IMR-90 (cell line): ENCODE results near the gene NFX1. TPM values are rescaled to one million over a fixed set of nuclear protein-coding genes. Genes with fewer than 3 reads are reported as not detected.

Source experiments
- ATAC-seq: fragments of 200-7000 bp; cut with Tn5 transposase; 2 replicates; pipeline ENCODE4 v1.9.1; 2020; ENCODE audit warnings: low read depth, mild to moderate bottlenecking, moderate library complexity
- BruUV-seq: library from RNA; stranded (reverse); fragments of 400-500 nt; replicated peaks from 2 replicates; lab custom pipeline; 2021; lab: Mats Ljungman, UMichigan
- CTCF ChIA-PET: fragments of 300-600 bp; formaldehyde crosslinking; extraction: SDS; loops from one replicate; lab custom pipeline; 2021; ENCODE audit warnings: antibody characterized with exemption; lab: Yijun Ruan, JAX
- POLR2A ChIA-PET: fragments of 300-600 bp; sonication (Branson Sonifier 250); formaldehyde crosslinking; loops from one replicate; lab custom pipeline; 2022; ENCODE audit warnings: antibody characterized with exemption; ENCODE audit not compliant: unreplicated experiment; lab: Charles Lee
- DNase-seq: peaks from one replicate; pipeline ENCODE4 v3.0.0; 2013
- H2AFZ ChIP-seq: replicated peaks from 2 replicates; pipeline ENCODE3; 2013; ENCODE audit warnings: low read length, mild to moderate bottlenecking; ENCODE audit not compliant: poor library complexity
- H2AK5ac ChIP-seq: 2 replicates; pipeline ENCODE4 v1.6.1; 2013; ENCODE audit warnings: low read depth, low read length, inconsistent platforms
- H2AK9ac ChIP-seq: replicated peaks from 2 replicates; pipeline ENCODE3; 2013; ENCODE audit warnings: mild to moderate bottlenecking, low read depth, low read length, moderate library complexity; ENCODE audit not compliant: poor library complexity
- H2BK120ac ChIP-seq: 2 replicates; pipeline ENCODE4 v1.6.1; 2013; ENCODE audit warnings: low read depth, low read length, inconsistent platforms
- H2BK15ac ChIP-seq: 3 replicates; pipeline ENCODE4 v1.6.1; 2013; ENCODE audit warnings: low read depth, low read length, inconsistent platforms
- H2BK20ac ChIP-seq: 2 replicates; pipeline ENCODE4 v1.6.1; 2013; ENCODE audit warnings: low read depth, mild to moderate bottlenecking, inconsistent platforms, low read length, moderate library complexity
- H2BK5ac ChIP-seq: 2 replicates; pipeline ENCODE4 v1.6.1; 2013; ENCODE audit warnings: mild to moderate bottlenecking, low read depth, low read length, inconsistent platforms; ENCODE audit not compliant: poor library complexity, severe bottlenecking
- H3K14ac ChIP-seq: replicated peaks from 2 replicates; pipeline ENCODE4 v1.6.1; 2013; ENCODE audit warnings: low read depth, low read length, inconsistent platforms
- H3K18ac ChIP-seq: 2 replicates; pipeline ENCODE4 v1.6.1; 2013; ENCODE audit warnings: low read depth, low read length, control low read depth
- H3K23ac ChIP-seq: 2 replicates; pipeline ENCODE4 v1.6.1; 2013; ENCODE audit warnings: low read depth, low read length, inconsistent platforms
- H3K27ac ChIP-seq: 2 replicates; pipeline ENCODE4 v1.5.1; 2013; ENCODE audit warnings: mild to moderate bottlenecking, control low read depth, low read length; ENCODE audit not compliant: insufficient read depth
- H3K27me3 ChIP-seq: 2 replicates; pipeline ENCODE4 v1.6.1; 2013; ENCODE audit warnings: low read length; ENCODE audit not compliant: control insufficient read depth, insufficient read depth
- H3K36me3 ChIP-seq: 2 replicates; pipeline ENCODE4 v1.6.1; 2013; ENCODE audit warnings: low read length, mixed read lengths; ENCODE audit not compliant: control insufficient read depth, insufficient read depth
- H3K4ac ChIP-seq: 2 replicates; pipeline ENCODE4 v1.6.1; 2013; ENCODE audit warnings: low read depth, low read length, inconsistent platforms
- H3K4me1 ChIP-seq: 2 replicates; pipeline ENCODE4 v1.6.1; 2013; ENCODE audit warnings: low read length, mixed read lengths; ENCODE audit not compliant: control insufficient read depth, insufficient read depth
- H3K4me2 ChIP-seq: 2 replicates; pipeline ENCODE4 v1.6.1; 2013; ENCODE audit warnings: low read depth, mild to moderate bottlenecking, control low read depth, low read length, moderate library complexity
- H3K4me3 ChIP-seq: 2 replicates; pipeline ENCODE4 v1.5.1; 2013; ENCODE audit warnings: low read depth, mild to moderate bottlenecking, control low read depth, low read length, moderate library complexity; ENCODE audit not compliant: insufficient read depth
- H3K56ac ChIP-seq: 2 replicates; pipeline ENCODE4 v1.6.1; 2013; ENCODE audit warnings: low read length, inconsistent platforms; ENCODE audit not compliant: insufficient read depth; ENCODE audit errors: extremely low read depth
- H3K79me1 ChIP-seq, 2 experiments: 2 replicates each; pipeline ENCODE4 v1.6.1; 2013; ENCODE audit warnings: low read length in 2 of 2, inconsistent platforms in 1 of 2, low read depth in 1 of 2
- H3K9ac ChIP-seq: 2 replicates; pipeline ENCODE4 v1.6.1; 2013; ENCODE audit warnings: low read depth, low read length, control low read depth
- H3K9me1 ChIP-seq: 2 replicates; pipeline ENCODE4 v1.6.1; 2013; ENCODE audit warnings: low read length, inconsistent platforms; ENCODE audit not compliant: insufficient read depth
- H3K9me3 ChIP-seq: 2 replicates; pipeline ENCODE4 v1.6.1; 2013; ENCODE audit warnings: low read length; ENCODE audit not compliant: control insufficient read depth, insufficient read depth
- H4K20me1 ChIP-seq: 2 replicates; pipeline ENCODE4 v1.6.1; 2013; ENCODE audit warnings: low read length, inconsistent platforms; ENCODE audit not compliant: insufficient read depth
- H4K5ac ChIP-seq: 2 replicates; pipeline ENCODE4 v1.6.1; 2013; ENCODE audit warnings: mild to moderate bottlenecking, low read depth, low read length, control low read depth
- H4K8ac ChIP-seq, 2 experiments: 2 replicates each; pipeline ENCODE4 v1.6.1; 2013; ENCODE audit warnings: low read depth in 2 of 2, low read length in 2 of 2, control low read depth in 1 of 2, inconsistent platforms in 1 of 2
- H4K91ac ChIP-seq: 2 replicates; pipeline ENCODE4 v1.6.1; 2013; ENCODE audit warnings: low read depth, low read length, inconsistent platforms; ENCODE audit not compliant: insufficient read depth
- BHLHE40 ChIP-seq: fragments of 150-350 bp; IDR thresholded peaks from 2 replicates; pipeline ENCODE4 v1.6.1; 2016; ENCODE audit warnings: mild to moderate bottlenecking, low read depth, low read length
- CEBPB ChIP-seq: IDR thresholded peaks from 2 replicates; pipeline ENCODE4 v1.6.1; 2012; ENCODE audit warnings: low read depth, low read length, improper control_type of control experiment
- CHD1 ChIP-seq: IDR thresholded peaks from 2 replicates; pipeline ENCODE4 v1.6.1; 2012; ENCODE audit warnings: low read depth, low read length, improper control_type of control experiment
- FOS ChIP-seq: fragments of 150-350 bp; IDR thresholded peaks from 2 replicates; pipeline ENCODE4 v1.6.1; 2016; ENCODE audit warnings: low read depth, low read length
- MAFK ChIP-seq: IDR thresholded peaks from 2 replicates; pipeline ENCODE4 v1.6.1; 2012; ENCODE audit warnings: low read depth, low read length, improper control_type of control experiment
- MAZ ChIP-seq: IDR thresholded peaks from 2 replicates; pipeline ENCODE4 v1.6.1; 2012; ENCODE audit warnings: low read depth, mild to moderate bottlenecking, low read length, improper control_type of control experiment, moderate library complexity, borderline replicate concordance
- MXI1 ChIP-seq: IDR thresholded peaks from 2 replicates; pipeline ENCODE4 v1.6.1; 2012; ENCODE audit warnings: low read depth, mild to moderate bottlenecking, low read length, moderate library complexity, borderline replicate concordance
- NFE2L2 ChIP-seq: fragments of 150-350 bp; IDR thresholded peaks from 2 replicates; pipeline ENCODE4 v1.6.1; 2016; ENCODE audit warnings: low read depth, mild to moderate bottlenecking, low read length
- POLR2A ChIP-seq: IDR thresholded peaks from 2 replicates; pipeline ENCODE4 v1.6.1; 2012; ENCODE audit warnings: mild to moderate bottlenecking, low read depth, low read length
- RAD21 ChIP-seq: IDR thresholded peaks from 2 replicates; pipeline ENCODE4 v1.6.1; 2012; ENCODE audit warnings: low read length, improper control_type of control experiment
- RCOR1 ChIP-seq: IDR thresholded peaks from 2 replicates; pipeline ENCODE4 v1.6.1; 2012; ENCODE audit warnings: mild to moderate bottlenecking, low read length, improper control_type of control experiment; ENCODE audit not compliant: insufficient replicate concordance
- RFX5 ChIP-seq: IDR thresholded peaks from 2 replicates; pipeline ENCODE4 v1.8.0; 2012; ENCODE audit warnings: low read depth, mild to moderate bottlenecking, low read length, moderate library complexity
- SMC3 ChIP-seq: fragments of 150-350 bp; IDR thresholded peaks from 2 replicates; pipeline ENCODE4 v1.6.1; 2016; ENCODE audit warnings: low read depth, mild to moderate bottlenecking, antibody characterized with exemption, low read length, moderate library complexity
- WGBS, 2 experiments: methylation state at CpG; one replicate each; pipeline versions ENCODE4 v1.1.5 to v1.1.7; 2013; ENCODE audit warnings: missing lambda C conversion rate in 2 of 2; ENCODE audit not compliant: insufficient read length in 1 of 2; ENCODE audit errors: extremely low coverage in 2 of 2; 5-methylcytosine and 5-hydroxymethylcytosine counted together
- dilution Hi-C: fragments of 300-500 bp; cut with HindIII; formaldehyde crosslinking; loops from one replicate; pipeline ENCODE4 v1.14.3; 2018; ENCODE audit warnings: low sequenced_read_pairs; ENCODE audit not compliant: unreplicated experiment
- in situ Hi-C: fragments of 300-500 bp; cut with MboI; formaldehyde crosslinking; loops from 3 replicates; pipeline ENCODE4 v1.14.3; 2019; ENCODE audit warnings: low sequenced_read_pairs, inconsistent platforms, mixed read lengths
- intact Hi-C: fragments of 100-400 bp; cut with micrococcal nuclease; formaldehyde crosslinking; loops from 2 replicates; pipeline ENCODE4 v1.10.0; 2022
- polyA plus RNA-seq, 3 experiments: library from polyadenylated mRNA; depleted of rRNA; stranded (reverse); fragments of >200 nt; gene quantifications; 2 replicates each; pipeline ENCODE4 v1.2.3, GENCODE V29; 2012; ENCODE audit warnings: low replicate concordance in 1 of 3
- total RNA-seq: library from RNA; depleted of rRNA; stranded (reverse); fragments of >200 nt; gene quantifications from 2 replicates; pipeline ENCODE4 v1.2.3, GENCODE V29; 2012
- TF ChIP-seq, protein P1 (sequence below): conservative IDR thresholded peaks from 2 replicates; pipeline ENCODE4 v1.5.1; 2012; ENCODE audit warnings: mild to moderate bottlenecking, low read depth, low read length, improper control_type of control experiment
- TF ChIP-seq, protein P2 (sequence below): fragments of 150-350 bp; IDR thresholded peaks from 2 replicates; pipeline ENCODE4 v1.6.1; 2017; ENCODE audit warnings: mild to moderate bottlenecking, antibody characterized with exemption, low read length, low read depth
- TF ChIP-seq, protein P3 (sequence below): fragments of 150-350 bp; IDR thresholded peaks from 2 replicates; pipeline ENCODE4 v1.6.1; 2016; ENCODE audit warnings: low read depth, mild to moderate bottlenecking, low read length, moderate library complexity, borderline replicate concordance

Gene NFX1
- total and polyA plus RNA-seq, 2 of the 4 experiments (the other 2 are of a cell fraction): 27.0 to 36.0 TPM

DNA sequence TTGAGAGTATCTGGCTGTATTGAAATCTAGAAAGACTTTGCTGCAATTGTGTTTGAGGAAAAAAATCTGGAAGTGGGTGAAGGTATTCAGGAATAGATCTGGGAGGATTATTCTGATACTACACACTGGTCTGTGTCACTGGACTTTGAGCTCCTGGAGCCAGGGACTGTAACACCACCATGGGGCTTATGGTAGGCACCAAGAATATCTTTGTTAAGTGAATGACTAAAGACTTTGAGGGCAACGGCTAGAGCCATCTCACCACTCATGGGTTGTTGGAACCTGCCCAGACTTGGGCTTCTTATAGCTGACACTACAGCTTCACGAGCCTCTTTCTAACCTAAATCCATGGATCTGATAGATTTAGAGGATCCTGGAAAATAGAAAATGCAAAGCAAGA, 10.2 kb downstream of the NFX1 start:
- in situ Hi-C loops: no loop called here
- no peak overlapping the region for H3K14ac ChIP-seq
- no peaks in the 10 kb centered on the region for H3K9me3 ChIP-seq
- no peak overlapping the region for H3K4ac ChIP-seq
- H3K18ac ChIP-seq: no peak overlapping the region
- H4K8ac ChIP-seq: no peak overlapping the region
- H3K27ac ChIP-seq: no peak overlapping the region
- no peak overlapping the region; the same call in 1 of the 2 replicates for H3K23ac ChIP-seq
- ATAC-seq (no peak), DNase-seq (no peak)
- H3K4me1 ChIP-seq: peaks cover 5% of the 10 kb centered on the region; the same call in 1 of the 2 replicates
- H2BK120ac ChIP-seq: no peak overlapping the region
- dilution Hi-C loops: no loop called here
- H4K20me1 ChIP-seq: 0 out of 2 replicates have a peak, but pooled peaks cover 4% of the 10 kb centered on the region
- ChIA-PET POLR2A (no interaction called here), CTCF (no interaction called here)
- no peak overlapping the region for H2BK5ac ChIP-seq
- H3K27me3 ChIP-seq: no peaks in the 10 kb centered on the region
- H2AK9ac ChIP-seq: no peak overlapping the region
- H2BK20ac ChIP-seq: no peak overlapping the region
- no peak overlapping the region for H3K4me3 ChIP-seq
- H2AK5ac ChIP-seq: no peak overlapping the region
- BruUV-seq: no TSS peak
- H2BK15ac ChIP-seq: no peak overlapping the region
- no peak overlapping the region for H4K5ac ChIP-seq
- peaks cover 60% of the 10 kb centered on the region for H3K36me3 ChIP-seq
- H3K9me1 ChIP-seq: peaks cover 10% of the 10 kb centered on the region
- peaks cover 41 to 69% of the 10 kb centered on the region in 2 experiments for H3K79me1 ChIP-seq
- H3K56ac ChIP-seq: no peak overlapping the region
- no CpG with 5 or more reads among the region's 2 CpGs for WGBS, 2 experiments
- H2AFZ ChIP-seq: no peak overlapping the region
- H4K91ac ChIP-seq: no peak overlapping the region
- H3K4me2 ChIP-seq: no peak overlapping the region
- no peak for TF ChIP-seq RAD21
- TF ChIP-seq MAFK: no peak
- no peak for TF ChIP-seq RCOR1
- TF ChIP-seq, protein P1, sequence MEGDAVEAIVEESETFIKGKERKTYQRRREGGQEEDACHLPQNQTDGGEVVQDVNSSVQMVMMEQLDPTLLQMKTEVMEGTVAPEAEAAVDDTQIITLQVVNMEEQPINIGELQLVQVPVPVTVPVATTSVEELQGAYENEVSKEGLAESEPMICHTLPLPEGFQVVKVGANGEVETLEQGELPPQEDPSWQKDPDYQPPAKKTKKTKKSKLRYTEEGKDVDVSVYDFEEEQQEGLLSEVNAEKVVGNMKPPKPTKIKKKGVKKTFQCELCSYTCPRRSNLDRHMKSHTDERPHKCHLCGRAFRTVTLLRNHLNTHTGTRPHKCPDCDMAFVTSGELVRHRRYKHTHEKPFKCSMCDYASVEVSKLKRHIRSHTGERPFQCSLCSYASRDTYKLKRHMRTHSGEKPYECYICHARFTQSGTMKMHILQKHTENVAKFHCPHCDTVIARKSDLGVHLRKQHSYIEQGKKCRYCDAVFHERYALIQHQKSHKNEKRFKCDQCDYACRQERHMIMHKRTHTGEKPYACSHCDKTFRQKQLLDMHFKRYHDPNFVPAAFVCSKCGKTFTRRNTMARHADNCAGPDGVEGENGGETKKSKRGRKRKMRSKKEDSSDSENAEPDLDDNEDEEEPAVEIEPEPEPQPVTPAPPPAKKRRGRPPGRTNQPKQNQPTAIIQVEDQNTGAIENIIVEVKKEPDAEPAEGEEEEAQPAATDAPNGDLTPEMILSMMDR: no peak
- no peak for TF ChIP-seq CEBPB
- TF ChIP-seq MXI1: no peak
- no peak for TF ChIP-seq BHLHE40
- no peak for TF ChIP-seq SMC3
- TF ChIP-seq MAZ: no peak
- TF ChIP-seq POLR2A: no peak
- TF ChIP-seq CHD1: no peak
- TF ChIP-seq, protein P2, sequence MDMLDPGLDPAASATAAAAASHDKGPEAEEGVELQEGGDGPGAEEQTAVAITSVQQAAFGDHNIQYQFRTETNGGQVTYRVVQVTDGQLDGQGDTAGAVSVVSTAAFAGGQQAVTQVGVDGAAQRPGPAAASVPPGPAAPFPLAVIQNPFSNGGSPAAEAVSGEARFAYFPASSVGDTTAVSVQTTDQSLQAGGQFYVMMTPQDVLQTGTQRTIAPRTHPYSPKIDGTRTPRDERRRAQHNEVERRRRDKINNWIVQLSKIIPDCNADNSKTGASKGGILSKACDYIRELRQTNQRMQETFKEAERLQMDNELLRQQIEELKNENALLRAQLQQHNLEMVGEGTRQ: no peak
- no peak for TF ChIP-seq FOS
- TF ChIP-seq, protein P3, sequence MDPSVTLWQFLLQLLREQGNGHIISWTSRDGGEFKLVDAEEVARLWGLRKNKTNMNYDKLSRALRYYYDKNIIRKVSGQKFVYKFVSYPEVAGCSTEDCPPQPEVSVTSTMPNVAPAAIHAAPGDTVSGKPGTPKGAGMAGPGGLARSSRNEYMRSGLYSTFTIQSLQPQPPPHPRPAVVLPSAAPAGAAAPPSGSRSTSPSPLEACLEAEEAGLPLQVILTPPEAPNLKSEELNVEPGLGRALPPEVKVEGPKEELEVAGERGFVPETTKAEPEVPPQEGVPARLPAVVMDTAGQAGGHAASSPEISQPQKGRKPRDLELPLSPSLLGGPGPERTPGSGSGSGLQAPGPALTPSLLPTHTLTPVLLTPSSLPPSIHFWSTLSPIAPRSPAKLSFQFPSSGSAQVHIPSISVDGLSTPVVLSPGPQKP: no peak
- TF ChIP-seq RFX5: no peak
- no peak for TF ChIP-seq NFE2L2
- no peak overlapping the region for H3K9ac ChIP-seq
- intact Hi-C loops: no loop called here
